A673 (cell line): ENCODE data around the gene CSF2. TPM values are rescaled to one million over a fixed set of nuclear protein-coding genes. Genes with fewer than 3 reads are reported as not detected.

Experiments
- BruUV-seq: library from RNA; stranded (reverse); fragments of 400-500 nt; replicated peaks from 2 replicates; lab custom pipeline; 2021; lab: Mats Ljungman, UMichigan
- CTCF ChIA-PET: fragments of 300-600 bp; sonication (Branson Sonifier 250); formaldehyde crosslinking; loops from one replicate; lab custom pipeline; 2022; ENCODE audit warnings: antibody characterized with exemption; lab: Charles Lee
- POLR2A ChIA-PET: fragments of 300-600 bp; sonication (Branson Sonifier 250); formaldehyde crosslinking; loops from one replicate; lab custom pipeline; 2022; ENCODE audit warnings: antibody characterized with exemption; ENCODE audit not compliant: low non-redundant PET; lab: Charles Lee
- DNase-seq: peaks from one replicate; pipeline ENCODE4 v3.0.0-alpha.2; 2015; ENCODE audit warnings: low spot score
- H3K27ac ChIP-seq: fragments of 200-600 bp; sonication (generic); 2 replicates; pipeline ENCODE4 v1.5.1; 2016; ENCODE audit warnings: mixed run types, low read depth, mild to moderate bottlenecking, mixed read lengths, antibody characterized with exemption, low read length; ENCODE audit not compliant: poor library complexity, severe bottlenecking
- H3K27me3 ChIP-seq: fragments of 200-600 bp; sonication (generic); replicated peaks from 2 replicates; pipeline ENCODE4 v1.6.1; 2017; ENCODE audit warnings: mixed run types, low read depth, mild to moderate bottlenecking, mixed read lengths, antibody characterized with exemption, low read length; ENCODE audit not compliant: insufficient read depth, poor library complexity
- H3K36me3 ChIP-seq: fragments of 200-600 bp; sonication (generic); 2 replicates; pipeline ENCODE4 v1.6.1; 2016; ENCODE audit warnings: mixed run types, mild to moderate bottlenecking, mixed read lengths, antibody characterized with exemption, low read length; ENCODE audit not compliant: insufficient read depth, poor library complexity, severe bottlenecking
- H3K4me1 ChIP-seq: fragments of 200-600 bp; sonication (generic); 2 replicates; pipeline ENCODE4 v1.6.1; 2017; ENCODE audit warnings: mixed run types, mild to moderate bottlenecking, mixed read lengths, antibody characterized with exemption, low read length; ENCODE audit not compliant: insufficient read depth, poor library complexity, severe bottlenecking
- H3K4me3 ChIP-seq: fragments of 200-600 bp; sonication (generic); 2 replicates; pipeline ENCODE4 v1.5.1; 2016; ENCODE audit warnings: low read depth, mixed run types, mild to moderate bottlenecking, mixed read lengths, low read length; ENCODE audit not compliant: poor library complexity, severe bottlenecking
- H3K9me3 ChIP-seq: fragments of 200-600 bp; sonication (generic); 2 replicates; pipeline ENCODE4 v1.6.1; 2016; ENCODE audit warnings: mixed run types, low read depth, mild to moderate bottlenecking, mixed read lengths, antibody characterized with exemption, low read length; ENCODE audit not compliant: poor library complexity, severe bottlenecking
- EZH2 ChIP-seq: fragments of 200-600 bp; sonication (generic); IDR thresholded peaks from 2 replicates; pipeline ENCODE4 v1.6.1; 2017; ENCODE audit warnings: borderline replicate concordance, low read depth, mild to moderate bottlenecking, mixed read lengths, antibody characterized with exemption, low read length; ENCODE audit not compliant: poor library complexity, severe bottlenecking
- intact Hi-C: fragments of 100-400 bp; cut with micrococcal nuclease; formaldehyde crosslinking; loops from one replicate; pipeline ENCODE4 v1.10.0; 2022; ENCODE audit not compliant: unreplicated experiment
- total RNA-seq: library from RNA; stranded (reverse); gene quantifications from 2 replicates; pipeline ENCODE4 v1.2.3, GENCODE V29; 2021
- TF ChIP-seq, protein P1 (sequence below): fragments of 300-800, 200-600 bp; sonication (generic); conservative IDR thresholded peaks from 2 replicates; pipeline ENCODE4 v1.5.1; 2017; ENCODE audit warnings: low read depth, mild to moderate bottlenecking, antibody characterized with exemption, low read length, moderate library complexity, mixed read lengths

CSF2 gene
- total RNA-seq, 1 experiment from 2014 or later, result not detected

DNA sequence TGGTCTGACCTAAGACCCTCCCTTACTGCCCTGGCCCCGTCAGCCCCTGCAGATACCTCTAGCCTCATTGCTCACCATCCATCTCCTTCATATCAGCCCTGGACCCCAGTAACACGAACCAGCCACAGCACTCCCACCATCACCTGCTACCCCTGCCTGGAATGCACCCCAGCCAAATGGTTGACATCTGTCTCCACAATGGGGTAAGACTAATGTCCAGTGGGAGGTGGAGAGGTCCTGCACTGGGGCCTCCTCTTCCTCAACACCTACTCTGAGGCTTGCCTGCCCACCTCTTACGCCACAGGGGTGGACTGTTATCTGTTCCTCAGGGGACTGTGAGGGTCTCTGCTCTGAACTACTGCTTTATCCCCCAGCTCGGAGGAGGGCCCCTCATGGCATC is 12.1 kb downstream of the CSF2 start:
- ChIA-PET CTCF (no interaction called here), POLR2A (no interaction called here)
- TF ChIP-seq, protein P1, sequence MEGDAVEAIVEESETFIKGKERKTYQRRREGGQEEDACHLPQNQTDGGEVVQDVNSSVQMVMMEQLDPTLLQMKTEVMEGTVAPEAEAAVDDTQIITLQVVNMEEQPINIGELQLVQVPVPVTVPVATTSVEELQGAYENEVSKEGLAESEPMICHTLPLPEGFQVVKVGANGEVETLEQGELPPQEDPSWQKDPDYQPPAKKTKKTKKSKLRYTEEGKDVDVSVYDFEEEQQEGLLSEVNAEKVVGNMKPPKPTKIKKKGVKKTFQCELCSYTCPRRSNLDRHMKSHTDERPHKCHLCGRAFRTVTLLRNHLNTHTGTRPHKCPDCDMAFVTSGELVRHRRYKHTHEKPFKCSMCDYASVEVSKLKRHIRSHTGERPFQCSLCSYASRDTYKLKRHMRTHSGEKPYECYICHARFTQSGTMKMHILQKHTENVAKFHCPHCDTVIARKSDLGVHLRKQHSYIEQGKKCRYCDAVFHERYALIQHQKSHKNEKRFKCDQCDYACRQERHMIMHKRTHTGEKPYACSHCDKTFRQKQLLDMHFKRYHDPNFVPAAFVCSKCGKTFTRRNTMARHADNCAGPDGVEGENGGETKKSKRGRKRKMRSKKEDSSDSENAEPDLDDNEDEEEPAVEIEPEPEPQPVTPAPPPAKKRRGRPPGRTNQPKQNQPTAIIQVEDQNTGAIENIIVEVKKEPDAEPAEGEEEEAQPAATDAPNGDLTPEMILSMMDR, result no peak
- no peak for TF ChIP-seq EZH2
- no TSS peak for BruUV-seq
- Histone ChIP-seq H3K9me3 (no peaks in the 10 kb centered on the region), H3K4me3 (no peak overlapping the region), H3K4me1 (no peaks in the 10 kb centered on the region), H3K27ac (no peak overlapping the region), H3K27me3 (no peaks in the 10 kb centered on the region), H3K36me3 (no peaks in the 10 kb centered on the region)
- DNase-seq, result no peak
- intact Hi-C loops, result no loop called here

DNA sequence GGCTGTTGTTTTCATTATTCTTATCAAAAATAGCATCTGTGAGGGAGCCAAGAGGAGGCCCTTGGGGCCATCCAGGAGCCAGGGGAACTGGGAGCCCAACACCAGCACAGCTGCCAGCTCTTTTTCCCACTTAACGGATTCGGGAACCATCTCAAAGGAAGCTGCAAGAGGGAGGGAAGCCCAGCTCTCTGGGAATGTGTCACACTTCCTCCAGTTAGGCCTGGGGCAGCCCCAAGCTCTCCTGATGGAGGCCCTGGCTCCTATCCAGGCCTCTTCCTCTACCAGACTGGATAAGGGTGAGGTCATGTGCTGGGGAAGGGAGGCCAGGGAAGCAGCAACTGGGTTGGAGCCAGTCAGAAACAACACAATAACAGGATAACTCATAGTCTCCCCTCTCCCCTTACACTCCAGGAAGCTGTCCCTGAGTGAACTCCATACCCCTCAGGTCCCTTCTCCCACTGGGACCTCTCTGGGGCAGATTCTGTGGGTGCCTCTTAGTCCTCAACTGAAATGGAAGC is 12.7 kb downstream of the CSF2 start:
- peak; percentile 30 for DNase-seq
- ChIA-PET CTCF (no interaction called here), POLR2A (no interaction called here)

DNA sequence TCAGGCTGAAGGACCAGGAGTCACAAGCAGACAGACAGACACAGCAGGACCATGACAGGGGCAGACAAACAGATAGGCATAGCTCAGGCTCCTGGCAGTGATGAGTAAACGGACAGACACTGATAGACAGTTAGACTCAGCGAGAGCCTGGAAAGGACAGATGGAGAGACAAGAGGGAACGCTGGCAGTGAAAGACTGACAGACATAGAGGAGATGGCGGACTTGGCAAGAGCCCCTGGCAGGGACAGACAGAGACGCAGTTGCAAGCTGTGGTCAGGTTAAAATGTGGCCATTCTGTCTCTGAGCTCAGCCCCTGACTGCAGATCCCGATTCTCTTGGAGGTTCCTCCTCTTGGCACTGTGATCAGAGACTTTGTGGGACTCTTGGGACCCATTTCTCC is 13.6 kb downstream of the CSF2 start:
- ChIA-PET POLR2A (no interaction called here), CTCF (no interaction called here)
- no TSS peak for BruUV-seq
- DNase-seq, result no peak
- Histone ChIP-seq H3K9me3 (no peaks in the 10 kb centered on the region), H3K4me1 (no peaks in the 10 kb centered on the region), H3K4me3 (no peak overlapping the region), H3K36me3 (no peaks in the 10 kb centered on the region), H3K27ac (no peak overlapping the region), H3K27me3 (no peaks in the 10 kb centered on the region)
- intact Hi-C loops, result no loop called here
- no peak for TF ChIP-seq EZH2
- TF ChIP-seq, protein P1, result no peak

More for the DNA sequence above, 12.7 kb downstream of the CSF2 start:
- H3K27me3 ChIP-seq, result no peaks in the 10 kb centered on the region
- no peak overlapping the region for H3K27ac ChIP-seq
- intact Hi-C loops, result no loop called here
- TF ChIP-seq, protein P1, result no peak
- TF ChIP-seq EZH2, result no peak
- no peaks in the 10 kb centered on the region for H3K36me3 ChIP-seq
- no peak overlapping the region for H3K4me3 ChIP-seq
- BruUV-seq, result no TSS peak
- H3K4me1 ChIP-seq, result no peaks in the 10 kb centered on the region
- no peaks in the 10 kb centered on the region for H3K9me3 ChIP-seq
